PC-9 (cell line): ENCODE data around the gene MED9.

Source experiments
- EZH2 ChIP-seq: fragments of 200-600 bp; sonication (generic); IDR thresholded peaks from 2 replicates; pipeline ENCODE4 v1.8.0; 2017; ENCODE audit warnings: antibody characterized with exemption, low read depth
- TF ChIP-seq, protein P1 (sequence below): fragments of 200-600 bp; sonication (generic); conservative IDR thresholded peaks from 2 replicates; pipeline ENCODE4 v1.6.1; 2017; ENCODE audit warnings: mixed run types, antibody characterized with exemption, mild to moderate bottlenecking, moderate library complexity

DNA sequence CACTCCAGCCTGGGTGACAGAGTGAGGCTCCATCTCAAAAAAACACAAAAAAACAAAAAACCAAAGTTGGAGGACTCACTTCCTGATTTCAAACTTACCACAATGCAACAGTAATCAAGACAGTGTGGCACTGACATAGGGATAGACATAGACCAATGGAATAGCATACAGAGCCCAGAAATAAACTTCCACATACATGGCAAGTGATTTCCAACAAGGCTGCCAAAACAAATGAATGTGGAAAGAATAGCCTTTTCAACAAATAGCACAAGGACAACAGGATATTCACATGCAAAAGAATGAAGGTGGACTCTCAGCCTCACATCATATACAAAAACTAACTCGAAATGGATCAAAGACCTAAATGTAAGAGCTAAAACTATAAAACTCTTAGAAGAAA, 56.2 kb downstream of the MED9 start:
- TF ChIP-seq, protein P1, sequence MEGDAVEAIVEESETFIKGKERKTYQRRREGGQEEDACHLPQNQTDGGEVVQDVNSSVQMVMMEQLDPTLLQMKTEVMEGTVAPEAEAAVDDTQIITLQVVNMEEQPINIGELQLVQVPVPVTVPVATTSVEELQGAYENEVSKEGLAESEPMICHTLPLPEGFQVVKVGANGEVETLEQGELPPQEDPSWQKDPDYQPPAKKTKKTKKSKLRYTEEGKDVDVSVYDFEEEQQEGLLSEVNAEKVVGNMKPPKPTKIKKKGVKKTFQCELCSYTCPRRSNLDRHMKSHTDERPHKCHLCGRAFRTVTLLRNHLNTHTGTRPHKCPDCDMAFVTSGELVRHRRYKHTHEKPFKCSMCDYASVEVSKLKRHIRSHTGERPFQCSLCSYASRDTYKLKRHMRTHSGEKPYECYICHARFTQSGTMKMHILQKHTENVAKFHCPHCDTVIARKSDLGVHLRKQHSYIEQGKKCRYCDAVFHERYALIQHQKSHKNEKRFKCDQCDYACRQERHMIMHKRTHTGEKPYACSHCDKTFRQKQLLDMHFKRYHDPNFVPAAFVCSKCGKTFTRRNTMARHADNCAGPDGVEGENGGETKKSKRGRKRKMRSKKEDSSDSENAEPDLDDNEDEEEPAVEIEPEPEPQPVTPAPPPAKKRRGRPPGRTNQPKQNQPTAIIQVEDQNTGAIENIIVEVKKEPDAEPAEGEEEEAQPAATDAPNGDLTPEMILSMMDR, result no peak
- TF ChIP-seq EZH2, result no peak
